ENCODE data around the gene RFX7.

DNA sequence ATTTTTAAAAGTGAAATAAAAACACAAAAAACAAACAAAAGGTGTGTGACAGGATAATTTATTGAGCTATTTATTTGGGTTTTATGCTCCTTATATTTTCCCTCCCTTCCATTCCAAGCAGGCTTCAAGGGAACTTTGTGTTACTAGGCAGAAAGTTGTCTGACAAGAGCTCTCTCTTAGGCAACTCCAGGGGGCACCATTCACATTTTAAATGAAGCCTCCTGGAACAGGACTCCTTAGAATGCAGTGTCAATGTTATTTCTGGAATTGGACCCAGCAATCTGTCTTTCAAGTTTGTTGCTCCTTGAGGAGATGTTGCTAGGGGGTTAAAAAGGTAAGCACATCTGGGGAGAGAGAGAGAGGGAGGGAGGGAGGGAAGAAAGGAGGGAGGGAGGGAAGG, 5.4 kb upstream of the RFX7 start:
- TF ChIP-seq POLR2A (IDR thresholded peaks at IDR 0.05; ENCODE audit: borderline replicate concordance, extremely low read depth, insufficient read depth, insufficient read length) (no peak), EZH2phosphoT487 (IDR thresholded peaks at IDR 0.05; ENCODE audit: borderline replicate concordance) (no peak)
- TF ChIP-seq, protein P1, sequence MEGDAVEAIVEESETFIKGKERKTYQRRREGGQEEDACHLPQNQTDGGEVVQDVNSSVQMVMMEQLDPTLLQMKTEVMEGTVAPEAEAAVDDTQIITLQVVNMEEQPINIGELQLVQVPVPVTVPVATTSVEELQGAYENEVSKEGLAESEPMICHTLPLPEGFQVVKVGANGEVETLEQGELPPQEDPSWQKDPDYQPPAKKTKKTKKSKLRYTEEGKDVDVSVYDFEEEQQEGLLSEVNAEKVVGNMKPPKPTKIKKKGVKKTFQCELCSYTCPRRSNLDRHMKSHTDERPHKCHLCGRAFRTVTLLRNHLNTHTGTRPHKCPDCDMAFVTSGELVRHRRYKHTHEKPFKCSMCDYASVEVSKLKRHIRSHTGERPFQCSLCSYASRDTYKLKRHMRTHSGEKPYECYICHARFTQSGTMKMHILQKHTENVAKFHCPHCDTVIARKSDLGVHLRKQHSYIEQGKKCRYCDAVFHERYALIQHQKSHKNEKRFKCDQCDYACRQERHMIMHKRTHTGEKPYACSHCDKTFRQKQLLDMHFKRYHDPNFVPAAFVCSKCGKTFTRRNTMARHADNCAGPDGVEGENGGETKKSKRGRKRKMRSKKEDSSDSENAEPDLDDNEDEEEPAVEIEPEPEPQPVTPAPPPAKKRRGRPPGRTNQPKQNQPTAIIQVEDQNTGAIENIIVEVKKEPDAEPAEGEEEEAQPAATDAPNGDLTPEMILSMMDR (IDR thresholded peaks at IDR 0.05 in 2 of 3, conservative IDR thresholded peaks at IDR 0.05 in 1 of 3; ENCODE audit: borderline replicate concordance in 1 of 3, insufficient read depth in 1 of 3, low read depth in 2 of 3, low read length in 2 of 3) = peak; percentile 53 to 62 (median 54); a peak in 5 of 6 replicates
- TF ChIP-seq, protein P2, sequence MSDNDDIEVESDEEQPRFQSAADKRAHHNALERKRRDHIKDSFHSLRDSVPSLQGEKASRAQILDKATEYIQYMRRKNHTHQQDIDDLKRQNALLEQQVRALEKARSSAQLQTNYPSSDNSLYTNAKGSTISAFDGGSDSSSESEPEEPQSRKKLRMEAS (IDR thresholded peaks at IDR 0.05) = no peak
